GM13977 (cell line): ENCODE measurements around the gene PPP1R14B.
A peak's percentile ranks its signal among the peaks of the same experiment; 100 is the strongest.

Experiments
- DNase-seq: peaks from one replicate; pipeline ENCODE4 v3.0.0; 2012; ENCODE audit warnings: low spot score
- in situ Hi-C: fragments of 300-500 bp; cut with MboI; formaldehyde crosslinking; loops from one replicate; pipeline ENCODE4 v1.12.0; 2022; ENCODE audit warnings: low sequenced_read_pairs, low pct_unique_long_range_greater_than_20kb, mixed read lengths, inconsistent platforms; ENCODE audit not compliant: unreplicated experiment
- TF ChIP-seq, protein P1 (sequence below): IDR thresholded peaks from 2 replicates; pipeline ENCODE4 v1.5.1; 2012; ENCODE audit warnings: mild to moderate bottlenecking, control low read depth; ENCODE audit not compliant: insufficient read depth; ENCODE audit errors: extremely low read depth, missing control alignments

Gene PPP1R14B

DNA sequence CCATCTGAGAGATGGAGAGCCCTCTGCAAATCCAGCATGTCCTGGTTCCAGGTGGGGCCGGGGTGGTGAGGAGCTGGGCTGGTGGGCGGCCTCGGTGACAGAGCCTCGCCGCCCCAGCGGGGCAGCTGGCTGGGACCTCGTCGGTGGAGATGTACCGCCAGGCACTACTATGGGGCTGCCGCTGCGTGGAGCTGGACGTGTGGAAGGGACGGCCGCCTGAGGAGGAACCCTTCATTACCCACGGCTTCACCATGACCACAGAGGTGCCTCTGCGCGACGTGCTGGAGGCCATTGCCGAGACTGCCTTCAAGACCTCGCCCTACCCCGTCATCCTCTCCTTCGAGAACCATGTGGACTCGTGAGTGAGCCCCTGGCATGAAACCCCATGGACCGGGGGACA lies 11.6 kb upstream of the PPP1R14B start:
- in situ Hi-C loops: no loop called here
- DNase-seq: peak; percentile 27
- TF ChIP-seq, protein P1, sequence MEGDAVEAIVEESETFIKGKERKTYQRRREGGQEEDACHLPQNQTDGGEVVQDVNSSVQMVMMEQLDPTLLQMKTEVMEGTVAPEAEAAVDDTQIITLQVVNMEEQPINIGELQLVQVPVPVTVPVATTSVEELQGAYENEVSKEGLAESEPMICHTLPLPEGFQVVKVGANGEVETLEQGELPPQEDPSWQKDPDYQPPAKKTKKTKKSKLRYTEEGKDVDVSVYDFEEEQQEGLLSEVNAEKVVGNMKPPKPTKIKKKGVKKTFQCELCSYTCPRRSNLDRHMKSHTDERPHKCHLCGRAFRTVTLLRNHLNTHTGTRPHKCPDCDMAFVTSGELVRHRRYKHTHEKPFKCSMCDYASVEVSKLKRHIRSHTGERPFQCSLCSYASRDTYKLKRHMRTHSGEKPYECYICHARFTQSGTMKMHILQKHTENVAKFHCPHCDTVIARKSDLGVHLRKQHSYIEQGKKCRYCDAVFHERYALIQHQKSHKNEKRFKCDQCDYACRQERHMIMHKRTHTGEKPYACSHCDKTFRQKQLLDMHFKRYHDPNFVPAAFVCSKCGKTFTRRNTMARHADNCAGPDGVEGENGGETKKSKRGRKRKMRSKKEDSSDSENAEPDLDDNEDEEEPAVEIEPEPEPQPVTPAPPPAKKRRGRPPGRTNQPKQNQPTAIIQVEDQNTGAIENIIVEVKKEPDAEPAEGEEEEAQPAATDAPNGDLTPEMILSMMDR: no peak

DNA sequence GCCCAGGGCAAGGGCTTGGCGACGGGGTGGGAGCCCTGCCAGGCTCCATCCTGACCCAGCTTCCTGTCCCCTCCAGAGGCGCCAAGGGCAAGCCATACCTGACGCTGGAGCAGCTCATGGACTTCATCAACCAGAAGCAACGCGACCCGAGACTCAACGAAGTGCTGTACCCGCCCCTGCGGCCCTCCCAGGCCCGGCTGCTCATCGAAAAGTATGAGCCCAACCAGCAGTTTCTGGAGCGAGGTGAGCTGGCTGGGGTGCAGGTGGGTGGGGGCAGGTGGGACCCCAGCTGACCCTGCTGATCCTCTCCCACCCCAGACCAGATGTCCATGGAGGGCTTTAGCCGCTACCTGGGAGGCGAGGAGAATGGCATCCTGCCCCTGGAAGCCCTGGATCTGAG lies 9.6 kb upstream of the PPP1R14B start:
- in situ Hi-C loops: no loop called here
- no peak for DNase-seq
- TF ChIP-seq, protein P1: no peak

DNA sequence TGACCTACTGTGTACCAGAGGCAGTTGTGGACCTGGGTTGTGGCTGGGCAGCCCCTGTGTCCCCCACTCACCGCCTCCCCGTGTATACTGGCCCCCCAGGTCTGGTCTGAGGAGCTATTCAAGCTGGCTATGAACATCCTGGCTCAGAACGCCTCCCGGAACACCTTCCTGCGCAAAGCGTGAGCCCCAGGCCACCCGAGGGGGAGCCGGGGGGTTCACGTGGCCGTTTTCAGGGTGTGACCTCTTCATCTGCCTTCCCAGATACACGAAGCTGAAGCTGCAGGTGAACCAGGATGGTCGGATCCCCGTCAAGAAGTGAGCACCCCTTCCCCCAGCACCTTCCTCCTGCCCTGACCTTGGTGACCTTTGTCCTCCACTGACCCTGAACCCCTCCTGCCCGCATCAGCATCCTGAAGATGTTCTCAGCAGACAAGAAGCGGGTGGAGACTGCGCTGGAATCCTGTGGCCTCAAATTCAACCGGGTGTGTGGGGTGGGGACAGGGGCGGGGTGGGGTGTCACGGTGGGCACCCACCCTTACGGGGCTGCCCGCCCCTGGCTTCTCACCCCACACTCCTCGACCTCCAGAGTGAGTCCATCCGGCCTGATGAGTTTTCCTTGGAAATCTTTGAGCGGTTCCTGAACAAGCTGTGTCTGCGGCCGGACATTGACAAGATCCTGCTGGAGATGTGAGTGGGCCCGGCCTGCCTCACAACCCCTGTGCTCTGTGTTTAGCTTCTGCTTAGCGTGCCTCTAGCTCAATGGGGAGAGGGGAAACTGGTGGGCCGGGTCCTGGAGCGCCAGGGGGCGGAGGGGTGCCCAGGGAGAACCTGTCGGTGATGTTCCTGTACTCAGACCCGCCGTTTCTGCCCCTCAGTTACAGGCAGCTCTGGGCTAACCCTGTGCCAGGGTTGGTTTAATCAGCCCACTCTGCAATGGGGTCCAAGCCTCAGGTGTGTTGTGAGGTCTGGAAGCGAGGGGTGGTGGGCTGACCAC lies 8.7 kb upstream of the PPP1R14B start:
- in situ Hi-C loops: no loop called here
- TF ChIP-seq, protein P1: no peak
- no peak for DNase-seq

GRCh38 chr11:64254326-64254725 lies 7.6 kb upstream of the PPP1R14B start:
- in situ Hi-C loops: no loop called here
- no peak for DNase-seq
- TF ChIP-seq, protein P1: no peak

DNA sequence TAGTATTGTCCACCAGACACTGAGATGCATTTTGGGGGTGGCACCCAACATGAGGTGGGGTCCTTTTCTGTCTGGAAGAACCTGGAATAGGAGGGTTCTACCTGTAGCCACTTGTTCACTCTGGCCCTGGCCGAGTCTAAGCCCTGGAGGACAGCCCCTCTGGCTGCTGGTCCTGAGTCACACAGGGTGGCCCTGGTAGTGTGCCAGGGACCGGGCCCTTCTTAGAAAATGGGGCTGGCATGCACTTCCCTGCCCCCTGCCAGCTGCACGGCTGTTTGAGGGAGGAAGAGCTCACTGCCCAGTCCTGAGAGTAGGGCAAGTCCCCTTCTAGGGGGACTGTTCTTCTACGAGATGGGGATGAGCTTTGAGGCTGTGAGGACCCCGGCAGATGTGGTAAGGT lies 6.7 kb upstream of the PPP1R14B start:
- no peak for DNase-seq
- TF ChIP-seq, protein P1: no peak
- in situ Hi-C loops: no loop called here

- TF ChIP-seq, protein P1: no peak
- no peak for DNase-seq
- in situ Hi-C loops: no loop called here
These were observed 6.3 kb upstream of the PPP1R14B start for GRCh38 chr11:64253043-64253442.
